Panc1 (cell line): ENCODE measurements around the gene LAMTOR1.

ENCODE experiments used
- POLR2AphosphoS5 ChIP-seq: IDR thresholded peaks from 2 replicates; pipeline ENCODE4 v1.6.1; 2012; ENCODE audit warnings: mild to moderate bottlenecking, low read depth, low read length, moderate library complexity
- SIN3A ChIP-seq: IDR thresholded peaks from 2 replicates; pipeline ENCODE4 v1.6.1; 2012; ENCODE audit warnings: low read depth, mild to moderate bottlenecking, low read length, moderate library complexity, borderline replicate concordance; ENCODE audit not compliant: insufficient read depth
- TF ChIP-seq, protein P1 (sequence below): fragments of 450-650 bp; IDR thresholded peaks from 2 replicates; pipeline ENCODE4 v1.5.1; 2017; ENCODE audit warnings: mild to moderate bottlenecking

GRCh38 chr11:72081821-72082453 is 21.2 kb downstream of the LAMTOR1 start:
- TF ChIP-seq SIN3A (no peak), POLR2AphosphoS5 (no peak)
- TF ChIP-seq, protein P1, sequence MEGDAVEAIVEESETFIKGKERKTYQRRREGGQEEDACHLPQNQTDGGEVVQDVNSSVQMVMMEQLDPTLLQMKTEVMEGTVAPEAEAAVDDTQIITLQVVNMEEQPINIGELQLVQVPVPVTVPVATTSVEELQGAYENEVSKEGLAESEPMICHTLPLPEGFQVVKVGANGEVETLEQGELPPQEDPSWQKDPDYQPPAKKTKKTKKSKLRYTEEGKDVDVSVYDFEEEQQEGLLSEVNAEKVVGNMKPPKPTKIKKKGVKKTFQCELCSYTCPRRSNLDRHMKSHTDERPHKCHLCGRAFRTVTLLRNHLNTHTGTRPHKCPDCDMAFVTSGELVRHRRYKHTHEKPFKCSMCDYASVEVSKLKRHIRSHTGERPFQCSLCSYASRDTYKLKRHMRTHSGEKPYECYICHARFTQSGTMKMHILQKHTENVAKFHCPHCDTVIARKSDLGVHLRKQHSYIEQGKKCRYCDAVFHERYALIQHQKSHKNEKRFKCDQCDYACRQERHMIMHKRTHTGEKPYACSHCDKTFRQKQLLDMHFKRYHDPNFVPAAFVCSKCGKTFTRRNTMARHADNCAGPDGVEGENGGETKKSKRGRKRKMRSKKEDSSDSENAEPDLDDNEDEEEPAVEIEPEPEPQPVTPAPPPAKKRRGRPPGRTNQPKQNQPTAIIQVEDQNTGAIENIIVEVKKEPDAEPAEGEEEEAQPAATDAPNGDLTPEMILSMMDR = no peak
